Neuronal stem cell (in vitro differentiated cells): ENCODE measurements around the gene RALGAPA2.

Source experiments
- DNase-seq: peaks from one replicate; pipeline ENCODE4 v3.0.0-alpha.2; 2013; ENCODE audit warnings: low spot score
- H2AFZ ChIP-seq: one replicate; pipeline ENCODE4 v1.6.1; 2013; ENCODE audit warnings: mild to moderate bottlenecking, low read length, inconsistent platforms
- H2AK5ac ChIP-seq: 2 replicates; pipeline ENCODE4 v1.6.1; 2013; ENCODE audit warnings: low read depth, mild to moderate bottlenecking, inconsistent platforms, low read length, moderate library complexity, mixed read lengths
- H2BK120ac ChIP-seq: 2 replicates; pipeline ENCODE4 v1.6.1; 2013; ENCODE audit warnings: low read depth, mild to moderate bottlenecking, inconsistent platforms, low read length, moderate library complexity, mixed read lengths
- H2BK12ac ChIP-seq: one replicate; pipeline ENCODE4 v1.6.1; 2013; ENCODE audit warnings: low read length, inconsistent platforms
- H2BK15ac ChIP-seq: 2 replicates; pipeline ENCODE4 v1.6.1; 2013; ENCODE audit warnings: mild to moderate bottlenecking, low read length, inconsistent platforms, mixed read lengths
- H2BK5ac ChIP-seq: one replicate; pipeline ENCODE4 v1.6.1; 2013; ENCODE audit warnings: inconsistent platforms, mild to moderate bottlenecking, low read length, moderate library complexity
- H3K14ac ChIP-seq: one replicate; pipeline ENCODE4 v1.6.1; 2013; ENCODE audit warnings: low read length, inconsistent platforms
- H3K18ac ChIP-seq: 2 replicates; pipeline ENCODE4 v1.6.1; 2013; ENCODE audit warnings: low read length, inconsistent platforms
- H3K23ac ChIP-seq: 2 replicates; pipeline ENCODE4 v1.6.1; 2013; ENCODE audit warnings: low read depth, mild to moderate bottlenecking, mixed read lengths, low read length, inconsistent platforms; ENCODE audit not compliant: poor library complexity
- H3K27ac ChIP-seq: replicated peaks from 3 replicates; pipeline ENCODE4 v1.5.1; 2013; ENCODE audit warnings: low read length, inconsistent platforms
- H3K27me3 ChIP-seq, 3 experiments: 2 replicates each; pipeline ENCODE4 v1.6.1; 2013; ENCODE audit warnings: low read length in 3 of 3, mild to moderate bottlenecking in 2 of 3, inconsistent platforms in 1 of 3, low read depth in 1 of 3, mixed read lengths in 1 of 3, moderate library complexity in 1 of 3; ENCODE audit not compliant: control insufficient read depth in 3 of 3, insufficient read depth in 3 of 3
- H3K36me3 ChIP-seq, 2 donors: replicated peaks in 1 of 2; 2 replicates each; pipeline ENCODE4 v1.6.1; 2013; ENCODE audit warnings: low read length in 2 of 2; ENCODE audit not compliant: control insufficient read depth in 2 of 2, insufficient read depth in 2 of 2
- H3K4ac ChIP-seq: 2 replicates; pipeline ENCODE4 v1.6.1; 2013; ENCODE audit warnings: inconsistent platforms, mild to moderate bottlenecking, low read length, moderate library complexity
- H3K4me1 ChIP-seq, 2 donors: 1 replicate in 1 of 2; 2 replicates in 1 of 2; pipeline ENCODE4 v1.6.1; 2013; ENCODE audit warnings: low read length in 2 of 2, low read depth in 1 of 2; ENCODE audit not compliant: control insufficient read depth in 2 of 2, insufficient read depth in 1 of 2
- H3K4me2 ChIP-seq: one replicate; pipeline ENCODE4 v1.6.1; 2013; ENCODE audit warnings: mild to moderate bottlenecking, low read length, inconsistent platforms; ENCODE audit not compliant: insufficient read depth, poor library complexity, severe bottlenecking
- H3K4me3 ChIP-seq, 2 donors: 2 replicates each; pipeline ENCODE4 v1.5.1; 2013; ENCODE audit warnings: low read length in 2 of 2, mild to moderate bottlenecking in 2 of 2, inconsistent platforms in 1 of 2, moderate library complexity in 1 of 2
- H3K79me1 ChIP-seq: one replicate; pipeline ENCODE4 v1.6.1; 2013; ENCODE audit warnings: low read depth, mild to moderate bottlenecking, inconsistent platforms, low read length, moderate library complexity
- H3K9ac ChIP-seq: one replicate; pipeline ENCODE4 v1.6.1; 2013; ENCODE audit warnings: mild to moderate bottlenecking, low read depth, low read length, inconsistent platforms; ENCODE audit not compliant: poor library complexity
- H3K9me3 ChIP-seq, 2 donors: replicated peaks in 1 of 2; 2 replicates each; pipeline versions ENCODE3 to v1.6.1; 2013; ENCODE audit warnings: low read length in 2 of 2, mild to moderate bottlenecking in 2 of 2, inconsistent platforms in 1 of 2, low read depth in 1 of 2, mixed read lengths in 1 of 2, moderate library complexity in 1 of 2; ENCODE audit not compliant: control insufficient read depth in 2 of 2, insufficient read depth in 1 of 2
- H4K8ac ChIP-seq: one replicate; pipeline ENCODE4 v1.6.1; 2013; ENCODE audit warnings: low read depth, mild to moderate bottlenecking, inconsistent platforms, low read length, moderate library complexity
- H4K91ac ChIP-seq: one replicate; pipeline ENCODE4 v1.6.1; 2013; ENCODE audit warnings: low read length, low read depth, mild to moderate bottlenecking, inconsistent platforms; ENCODE audit not compliant: poor library complexity
- WGBS, 2 donors: extraction: QIAGEN DNeasy Blood & Tissue Kit; methylation state at CpG; one replicate each; pipeline ENCODE4 v1.1.7; 2013; ENCODE audit warnings: missing lambda C conversion rate in 2 of 2, mixed read lengths in 1 of 2; ENCODE audit not compliant: insufficient read length in 2 of 2, insufficient replicate concordance in 1 of 2; ENCODE audit errors: extremely low coverage in 2 of 2; 5-methylcytosine and 5-hydroxymethylcytosine counted together

RALGAPA2 gene

DNA sequence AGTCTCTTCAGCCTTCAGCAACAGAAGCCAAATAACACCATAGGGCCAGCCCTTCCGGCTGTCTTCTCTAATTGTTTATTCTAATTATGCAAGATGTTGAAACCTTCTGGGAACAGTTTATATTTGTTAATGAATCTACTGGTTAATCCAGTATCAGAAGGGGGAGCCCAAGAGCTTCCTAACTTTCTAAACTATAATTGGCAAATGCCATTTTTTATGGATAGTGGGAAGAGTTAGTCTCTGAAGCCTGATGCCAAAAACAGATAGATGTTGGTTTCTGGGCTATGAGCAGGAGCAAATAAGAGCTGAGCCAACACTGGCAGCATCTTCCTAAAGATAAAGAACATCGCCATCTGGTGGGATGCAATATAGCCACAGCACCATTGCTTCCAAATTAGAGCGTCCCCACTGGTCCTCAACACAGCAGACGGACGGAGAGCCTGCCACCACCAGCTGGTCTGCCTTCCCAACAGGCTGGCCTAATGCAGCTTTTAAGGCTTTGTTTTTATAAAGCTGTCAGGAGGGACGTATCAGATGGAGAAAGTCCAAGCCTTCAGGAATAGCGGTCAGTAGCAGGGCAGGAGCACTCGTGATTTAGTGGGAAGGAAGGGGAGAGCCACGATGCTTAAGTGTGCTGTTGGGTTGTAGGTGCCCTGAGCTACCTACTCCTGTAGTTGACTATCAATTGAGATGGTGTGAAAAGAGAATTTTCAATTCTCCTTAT is 118.8 kb downstream of the RALGAPA2 start:
- Histone ChIP-seq H4K91ac (no peak overlapping the region), H3K23ac (no peak overlapping the region), H2BK12ac (no peak overlapping the region), H3K9me3 (peaks cover under 1 to 2% of the 10 kb centered on the region in 2 donors), H2BK5ac (no peak overlapping the region), H3K9ac (no peak overlapping the region), H2AK5ac (no peak overlapping the region), H3K4ac (no peak overlapping the region), H3K14ac (no peak overlapping the region), H2AFZ (no peak overlapping the region), H3K4me1 (no peaks in the 10 kb centered on the region), H4K8ac (no peak overlapping the region), H3K4me3 (no peak overlapping the region), H3K79me1 (no peaks in the 10 kb centered on the region), H3K27ac (no peak overlapping the region), H2BK120ac (no peak overlapping the region), H3K18ac (no peak overlapping the region), H3K4me2 (no peak overlapping the region), H2BK15ac (no peak overlapping the region), H3K27me3 (no peaks in the 10 kb centered on the region), H3K36me3 (peaks cover 5 to 29% of the 10 kb centered on the region in 2 donors)
- peak; percentile 55 for DNase-seq
- WGBS, 2 donors = no CpG with 5 or more reads among the region's 9 CpGs

DNA sequence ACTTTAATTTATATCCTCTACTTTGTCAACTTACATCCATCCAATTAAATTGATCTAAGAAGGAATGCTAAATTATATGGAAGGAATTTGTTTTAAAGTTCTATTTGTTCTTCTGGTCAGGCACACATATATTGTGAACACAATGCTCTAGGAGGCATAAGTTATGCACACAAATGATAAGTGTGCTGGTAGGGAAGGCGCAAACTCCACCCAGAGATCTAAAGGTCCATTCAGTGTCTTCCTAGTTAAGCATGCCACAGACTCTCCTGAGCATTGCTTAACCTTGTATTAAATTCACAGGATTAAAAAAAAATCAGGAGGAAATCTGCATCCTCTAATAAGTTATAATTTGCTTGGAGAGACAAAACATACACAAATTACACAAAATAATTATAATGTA is 127.3 kb downstream of the RALGAPA2 start:
- H3K36me3 ChIP-seq = peaks cover 15 to 60% of the 10 kb centered on the region in 2 donors
- H3K23ac ChIP-seq = no peak overlapping the region
- no peak overlapping the region for H3K4ac ChIP-seq
- no peak overlapping the region for H2AFZ ChIP-seq
- H3K27me3 ChIP-seq = no peaks in the 10 kb centered on the region
- H3K27ac ChIP-seq = no peak overlapping the region
- H2BK5ac ChIP-seq = no peak overlapping the region
- H2BK15ac ChIP-seq = no peak overlapping the region
- WGBS, 2 donors = no CpG with 5 or more reads among the region's 1 CpG
- no peaks in the 10 kb centered on the region for H3K79me1 ChIP-seq
- no peak overlapping the region for H2AK5ac ChIP-seq
- H3K4me1 ChIP-seq = peaks cover 0 to under 1% of the 10 kb centered on the region in 2 donors
- no peak for DNase-seq
- H3K9me3 ChIP-seq = peaks cover 0 to 15% of the 10 kb centered on the region in 2 donors
- no peak overlapping the region for H3K4me3 ChIP-seq
- H2BK12ac ChIP-seq = no peak overlapping the region
- no peak overlapping the region for H3K18ac ChIP-seq
- H4K8ac ChIP-seq = no peak overlapping the region
- H3K14ac ChIP-seq = no peak overlapping the region
- H3K9ac ChIP-seq = no peak overlapping the region
- H4K91ac ChIP-seq = no peak overlapping the region
- H2BK120ac ChIP-seq = no peak overlapping the region
- no peak overlapping the region for H3K4me2 ChIP-seq

DNA sequence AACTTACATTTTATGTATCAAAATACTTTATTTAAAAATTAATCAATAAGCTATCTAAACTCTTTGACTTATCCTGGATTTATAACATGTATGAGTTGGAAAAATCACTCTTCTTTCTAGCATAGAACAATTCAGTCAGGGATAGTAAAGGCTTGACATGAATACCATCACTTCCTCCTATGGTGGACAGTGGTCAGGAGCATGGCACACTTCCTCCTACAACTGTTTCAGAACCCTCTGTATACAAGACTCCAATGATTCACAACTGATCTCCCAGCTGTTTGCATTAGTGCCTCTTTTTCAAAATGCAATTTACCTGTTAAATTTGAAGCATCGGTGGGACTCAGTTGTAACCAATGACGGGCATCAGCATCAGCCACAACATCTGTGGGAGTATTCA is 129.7 kb downstream of the RALGAPA2 start:
- Histone ChIP-seq H3K4me3 (no peak overlapping the region), H3K18ac (no peak overlapping the region), H3K23ac (no peak overlapping the region), H4K91ac (no peak overlapping the region), H4K8ac (no peak overlapping the region), H3K27me3 (no peaks in the 10 kb centered on the region), H2BK5ac (no peak overlapping the region), H3K4me2 (no peak overlapping the region), H3K79me1 (no peaks in the 10 kb centered on the region), H2AK5ac (no peak overlapping the region), H2BK15ac (no peak overlapping the region), H3K27ac (no peak overlapping the region), H2BK120ac (no peak overlapping the region), H3K9me3 (peaks cover 0 to 8% of the 10 kb centered on the region in 2 donors), H3K36me3 (peaks cover 15 to 41% of the 10 kb centered on the region in 2 donors), H3K4ac (no peak overlapping the region), H3K9ac (no peak overlapping the region), H3K14ac (no peak overlapping the region), H2AFZ (no peak overlapping the region), H2BK12ac (no peak overlapping the region), H3K4me1 (peaks cover 0 to 6% of the 10 kb centered on the region in 2 donors)
- DNase-seq = no peak
- no CpG with 5 or more reads among the region's 2 CpGs for WGBS, 2 donors

DNA sequence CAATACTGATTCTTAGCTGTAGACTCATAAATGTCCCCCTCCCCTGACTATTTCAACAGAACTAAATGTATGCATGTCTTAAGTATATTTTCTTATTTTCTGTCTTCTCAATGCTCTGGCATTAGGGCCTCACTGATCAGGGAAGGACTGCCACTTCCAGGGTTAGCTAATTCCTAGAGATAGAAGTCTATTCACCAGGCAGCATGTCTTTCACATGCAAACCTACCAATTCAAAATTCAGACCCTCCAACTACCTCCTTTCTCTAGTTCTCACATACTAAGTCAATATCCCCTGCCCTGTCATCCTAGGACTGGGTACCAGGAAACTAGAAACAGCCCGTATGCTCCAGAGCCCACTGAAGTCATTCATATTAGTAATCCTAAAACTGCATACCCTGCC is 132.3 kb downstream of the RALGAPA2 start:
- Histone ChIP-seq H3K9ac (no peak overlapping the region), H3K4me2 (no peak overlapping the region), H3K4me3 (no peak overlapping the region), H2BK12ac (no peak overlapping the region), H3K79me1 (no peaks in the 10 kb centered on the region), H3K14ac (no peak overlapping the region), H4K91ac (no peak overlapping the region), H3K4ac (no peak overlapping the region), H3K23ac (no peak overlapping the region), H4K8ac (no peak overlapping the region), H3K18ac (no peak overlapping the region), H2AK5ac (no peak overlapping the region), H3K27ac (no peak overlapping the region), H2BK120ac (no peak overlapping the region), H2AFZ (no peak overlapping the region), H3K4me1 (peaks cover 0 to 6% of the 10 kb centered on the region in 2 donors), H3K9me3 (no peaks in the 10 kb centered on the region), H3K27me3 (no peaks in the 10 kb centered on the region), H2BK5ac (no peak overlapping the region), H2BK15ac (no peak overlapping the region), H3K36me3 (peaks cover 13 to 31% of the 10 kb centered on the region in 2 donors)
- WGBS, 2 donors = no CpG with 5 or more reads among the region's 1 CpG
- no peak for DNase-seq
